PFSK-1 (cell line): Measurements from ENCODE around the gene SOS2.

Experiments
- FOXP2 ChIP-seq: optimal IDR thresholded peaks from 2 replicates; pipeline ENCODE3; 2011; ENCODE audit warnings: borderline replicate concordance, control low read depth, inconsistent platforms; ENCODE audit not compliant: insufficient read depth; ENCODE audit errors: extremely low read length, extremely low read depth
- POLR2AphosphoS5 ChIP-seq: IDR thresholded peaks from 2 replicates; pipeline ENCODE4 v1.6.1; 2012; ENCODE audit warnings: low read depth, mild to moderate bottlenecking, control low read depth, low read length, moderate library complexity
- SIN3A ChIP-seq: IDR thresholded peaks from 2 replicates; pipeline ENCODE4 v1.6.1; 2012; ENCODE audit warnings: mild to moderate bottlenecking, low read length, moderate library complexity, borderline replicate concordance; ENCODE audit not compliant: insufficient read depth
- TAF1 ChIP-seq: IDR thresholded peaks from 2 replicates; pipeline ENCODE4 v1.6.1; 2012; ENCODE audit warnings: low read length, control low read depth, borderline replicate concordance; ENCODE audit not compliant: insufficient read depth
- TF ChIP-seq, protein P1 (sequence below), 2 experiments: IDR thresholded peaks; 2 replicates each; pipeline versions ENCODE4 v1.6.1 to v1.8.0; 2011 to 2012; ENCODE audit warnings: low read depth in 2 of 2, low read length in 2 of 2, control low read depth in 1 of 2, inconsistent platforms in 1 of 2, mild to moderate bottlenecking in 1 of 2, moderate library complexity in 1 of 2; ENCODE audit not compliant: insufficient read depth in 1 of 2

Gene SOS2

GRCh38 chr14:50186107-50186506 is 45.3 kb downstream of the SOS2 start:
- no peak for TF ChIP-seq FOXP2
- TF ChIP-seq TAF1, result no peak
- TF ChIP-seq, protein P1, sequence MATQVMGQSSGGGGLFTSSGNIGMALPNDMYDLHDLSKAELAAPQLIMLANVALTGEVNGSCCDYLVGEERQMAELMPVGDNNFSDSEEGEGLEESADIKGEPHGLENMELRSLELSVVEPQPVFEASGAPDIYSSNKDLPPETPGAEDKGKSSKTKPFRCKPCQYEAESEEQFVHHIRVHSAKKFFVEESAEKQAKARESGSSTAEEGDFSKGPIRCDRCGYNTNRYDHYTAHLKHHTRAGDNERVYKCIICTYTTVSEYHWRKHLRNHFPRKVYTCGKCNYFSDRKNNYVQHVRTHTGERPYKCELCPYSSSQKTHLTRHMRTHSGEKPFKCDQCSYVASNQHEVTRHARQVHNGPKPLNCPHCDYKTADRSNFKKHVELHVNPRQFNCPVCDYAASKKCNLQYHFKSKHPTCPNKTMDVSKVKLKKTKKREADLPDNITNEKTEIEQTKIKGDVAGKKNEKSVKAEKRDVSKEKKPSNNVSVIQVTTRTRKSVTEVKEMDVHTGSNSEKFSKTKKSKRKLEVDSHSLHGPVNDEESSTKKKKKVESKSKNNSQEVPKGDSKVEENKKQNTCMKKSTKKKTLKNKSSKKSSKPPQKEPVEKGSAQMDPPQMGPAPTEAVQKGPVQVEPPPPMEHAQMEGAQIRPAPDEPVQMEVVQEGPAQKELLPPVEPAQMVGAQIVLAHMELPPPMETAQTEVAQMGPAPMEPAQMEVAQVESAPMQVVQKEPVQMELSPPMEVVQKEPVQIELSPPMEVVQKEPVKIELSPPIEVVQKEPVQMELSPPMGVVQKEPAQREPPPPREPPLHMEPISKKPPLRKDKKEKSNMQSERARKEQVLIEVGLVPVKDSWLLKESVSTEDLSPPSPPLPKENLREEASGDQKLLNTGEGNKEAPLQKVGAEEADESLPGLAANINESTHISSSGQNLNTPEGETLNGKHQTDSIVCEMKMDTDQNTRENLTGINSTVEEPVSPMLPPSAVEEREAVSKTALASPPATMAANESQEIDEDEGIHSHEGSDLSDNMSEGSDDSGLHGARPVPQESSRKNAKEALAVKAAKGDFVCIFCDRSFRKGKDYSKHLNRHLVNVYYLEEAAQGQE (IDR thresholded peaks at IDR 0.05; ENCODE audit: insufficient read depth in 1 of 2, low read depth in 2 of 2, low read length in 2 of 2), result no peak
- TF ChIP-seq SIN3A, result no peak
- no peak for TF ChIP-seq POLR2AphosphoS5

GRCh38 chr14:50173891-50174290 is 57.5 kb downstream of the SOS2 start:
- TF ChIP-seq TAF1, result no peak

GRCh38 chr14:50171895-50172294 is 59.5 kb downstream of the SOS2 start:
- no peak for TF ChIP-seq POLR2AphosphoS5
- TF ChIP-seq, protein P1 (IDR thresholded peaks at IDR 0.05; ENCODE audit: insufficient read depth in 1 of 2, low read depth in 2 of 2, low read length in 2 of 2), result no peak
- TF ChIP-seq FOXP2, result no peak
- TF ChIP-seq TAF1, result no peak
- TF ChIP-seq SIN3A, result no peak

DNA sequence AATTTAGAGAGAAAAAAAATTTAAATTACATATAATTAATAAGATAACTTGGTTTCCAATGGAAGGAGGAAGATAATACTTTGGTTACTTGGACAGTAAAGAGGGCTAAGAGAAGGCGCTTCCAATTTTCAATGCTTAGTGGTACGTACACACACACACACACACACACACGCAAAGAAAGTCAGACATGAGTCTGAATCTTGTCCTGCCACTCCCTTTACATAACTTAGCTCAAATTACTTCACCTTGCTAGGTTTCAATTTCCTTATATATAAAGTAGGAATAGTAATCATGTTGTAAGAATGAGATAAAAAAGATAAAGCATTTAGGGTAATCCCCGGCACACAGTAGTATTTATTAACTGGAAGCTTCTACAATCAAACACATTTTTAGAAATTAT is 75.3 kb downstream of the SOS2 start:
- TF ChIP-seq FOXP2 (no peak), POLR2AphosphoS5 (no peak), SIN3A (no peak), TAF1 (no peak)
- TF ChIP-seq, protein P1 (IDR thresholded peaks at IDR 0.05; ENCODE audit: insufficient read depth in 1 of 2, low read depth in 2 of 2, low read length in 2 of 2), result no peak

DNA sequence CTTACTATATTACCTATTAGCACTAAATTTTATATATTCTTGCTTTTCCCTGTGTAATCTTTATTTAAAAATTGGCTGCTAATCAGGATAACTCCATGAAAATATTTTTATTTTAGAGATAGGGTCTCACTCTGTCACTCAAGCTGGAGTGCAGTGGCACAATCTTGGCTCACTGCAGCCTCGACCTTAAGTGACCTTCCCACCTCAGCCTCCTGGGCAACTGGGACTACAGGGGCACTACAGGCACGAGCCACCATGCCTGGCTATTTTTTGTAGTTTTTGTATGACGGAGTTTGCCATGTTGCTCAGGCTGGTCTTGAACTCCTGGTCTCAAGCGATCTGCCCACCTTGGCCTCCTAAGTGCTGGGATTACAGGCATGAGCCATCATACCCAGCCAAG is 82.6 kb downstream of the SOS2 start:
- TF ChIP-seq SIN3A (no peak), TAF1 (no peak), POLR2AphosphoS5 (no peak), FOXP2 (no peak)
- TF ChIP-seq, protein P1 (IDR thresholded peaks at IDR 0.05; ENCODE audit: insufficient read depth in 1 of 2, low read depth in 2 of 2, low read length in 2 of 2), result no peak

DNA sequence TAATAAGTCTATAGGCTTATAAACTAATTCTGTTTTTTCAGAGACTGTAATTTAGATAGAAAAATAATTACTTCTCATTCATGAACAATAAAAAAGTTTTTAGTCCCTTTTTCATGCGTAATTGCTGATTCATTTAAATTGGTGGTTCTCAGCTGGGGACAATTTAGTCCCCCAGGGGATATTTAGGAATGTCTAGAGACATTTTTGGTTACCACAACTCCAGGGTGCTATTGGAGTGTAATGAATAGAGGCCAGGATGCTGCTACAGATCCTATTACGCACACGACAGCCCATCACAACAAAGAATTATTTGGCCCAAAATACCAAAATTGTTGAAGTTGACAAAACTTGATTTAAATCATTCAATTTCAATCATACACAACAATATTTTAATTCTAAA is 92.2 kb downstream of the SOS2 start:
- TF ChIP-seq SIN3A, result no peak
- TF ChIP-seq FOXP2, result no peak
- TF ChIP-seq TAF1, result no peak
- TF ChIP-seq, protein P1 (IDR thresholded peaks at IDR 0.05; ENCODE audit: insufficient read depth in 1 of 2, low read depth in 2 of 2, low read length in 2 of 2), result no peak
- no peak for TF ChIP-seq POLR2AphosphoS5
